RWPE1 (cell line): Measurements from ENCODE around the gene GDAP1L1.

Source experiments
- CTCF ChIA-PET: fragments of 350-600 bp; sonication (Branson Sonifier 250); formaldehyde crosslinking; extraction: SDS; loops from one replicate; lab custom pipeline; 2021; lab: Yijun Ruan, JAX
- POLR2A ChIA-PET: fragments of 400-600 bp; formaldehyde crosslinking; extraction: SDS; loops from one replicate; lab custom pipeline; 2020; ENCODE audit warnings: antibody characterized with exemption; ENCODE audit not compliant: low non-redundant PET; lab: Yijun Ruan, JAX
- DNase-seq: peaks from one replicate; pipeline ENCODE4 v3.0.0; 2012; ENCODE audit warnings: low spot score
- H3K27ac ChIP-seq: fragments of 450-650 bp; 2 replicates; pipeline ENCODE4 v1.5.1; 2017
- CTCF ChIP-seq: fragments of 450-650 bp; conservative IDR thresholded peaks from 2 replicates; pipeline ENCODE4 v1.5.1; 2017; ENCODE audit warnings: low read depth, mild to moderate bottlenecking

The GDAP1L1 gene

GRCh38 chr20:44273231-44274215 lies 26.4 kb downstream of the GDAP1L1 start:
- H3K27ac ChIP-seq, result no peak overlapping the region
- TF ChIP-seq CTCF, result no peak
- ChIA-PET CTCF (no interaction called here), POLR2A (no interaction called here)
- DNase-seq, result no peak

GRCh38 chr20:44274303-44275017 lies 27.4 kb downstream of the GDAP1L1 start:
- TF ChIP-seq CTCF, result no peak
- ChIA-PET CTCF (no interaction called here), POLR2A (no interaction called here)
- no peak overlapping the region for H3K27ac ChIP-seq
- no peak for DNase-seq

- H3K27ac ChIP-seq, result peak overlapping the region; percentile 31; the same call in 1 of the 2 replicates
- ChIA-PET POLR2A (interaction anchor here (0.6 to 0.7 kb wide), 2 partner anchors 101 to 276 kb away, joined by 3 to 7 read pairs; no protein-coding TSS in a partner anchor), CTCF (interaction anchor here (0.7 kb wide), 1 partner anchor 15 kb away, joined by 6 read pairs; no protein-coding TSS in a partner anchor)
- peak; percentile 94 for DNase-seq
- TF ChIP-seq CTCF, result no peak
Observed at GRCh38 chr20:44279228-44279627, 32.1 kb downstream of the GDAP1L1 start.

GRCh38 chr20:44280387-44280786 lies 33.3 kb downstream of the GDAP1L1 start:
- no peak for TF ChIP-seq CTCF
- no peak for DNase-seq
- ChIA-PET CTCF (interaction anchor here (0.6 kb wide), 1 partner anchor 103 kb away, joined by 3 read pairs; no protein-coding TSS in a partner anchor), POLR2A (no interaction called here)
- no peak overlapping the region for H3K27ac ChIP-seq

GRCh38 chr20:44282192-44282591 lies 35.1 kb downstream of the GDAP1L1 start:
- TF ChIP-seq CTCF, result no peak
- ChIA-PET CTCF (interaction anchor here (0.6 to 1.2 kb wide), 2 partner anchors 22 to 29 kb away, joined by 4 to 5 read pairs; partner anchors contain the start of gene FITM2), POLR2A (no interaction called here)
- no peak for DNase-seq
- H3K27ac ChIP-seq, result no peak overlapping the region

- no peak overlapping the region for H3K27ac ChIP-seq
- POLR2A ChIA-PET, result no interaction called here
- CTCF ChIA-PET, result interaction anchor here (0.7 kb wide), 2 partner anchors 66 to 173 kb away, joined by 3 read pairs; no protein-coding TSS in a partner anchor
- no peak for TF ChIP-seq CTCF
- no peak for DNase-seq
Observed at GRCh38 chr20:44284032-44284431, 36.9 kb downstream of the GDAP1L1 start.
